ENCODE results near the gene ZNF2.

GRCh38 chr2:95207111-95207961 is 41.7 kb downstream of the ZNF2 start, which contains the start of gene ZNF892:
- TF ChIP-seq CTCF (IDR thresholded peaks at IDR 0.05; ENCODE audit: poor library complexity, severe bottlenecking), result peak; percentile 81
- TF ChIP-seq EP300 (conservative IDR thresholded peaks at IDR 0.05; ENCODE audit: poor library complexity, severe bottlenecking), result peak; percentile 36
- peak; percentile 85 for TF ChIP-seq POLR2AphosphoS5 (IDR thresholded peaks at IDR 0.05)
- no peak for TF ChIP-seq EZH2 (IDR thresholded peaks at IDR 0.05; ENCODE audit: borderline replicate concordance, insufficient read depth, low read length, poor library complexity, severe bottlenecking)
